Measurements from ENCODE around the gene GDE1.
"Not testable (repeated sequence)": the region's sequence is repeated elsewhere in the genome, so short reads cannot be mapped to it uniquely, and the experiment has no call there.

GDE1 gene

GRCh38 chr16:19559242-19559910, 37.5 kb upstream of the GDE1 start:
- DNase-seq (ENCODE audit: low read depth): peak; percentile 63

DNA sequence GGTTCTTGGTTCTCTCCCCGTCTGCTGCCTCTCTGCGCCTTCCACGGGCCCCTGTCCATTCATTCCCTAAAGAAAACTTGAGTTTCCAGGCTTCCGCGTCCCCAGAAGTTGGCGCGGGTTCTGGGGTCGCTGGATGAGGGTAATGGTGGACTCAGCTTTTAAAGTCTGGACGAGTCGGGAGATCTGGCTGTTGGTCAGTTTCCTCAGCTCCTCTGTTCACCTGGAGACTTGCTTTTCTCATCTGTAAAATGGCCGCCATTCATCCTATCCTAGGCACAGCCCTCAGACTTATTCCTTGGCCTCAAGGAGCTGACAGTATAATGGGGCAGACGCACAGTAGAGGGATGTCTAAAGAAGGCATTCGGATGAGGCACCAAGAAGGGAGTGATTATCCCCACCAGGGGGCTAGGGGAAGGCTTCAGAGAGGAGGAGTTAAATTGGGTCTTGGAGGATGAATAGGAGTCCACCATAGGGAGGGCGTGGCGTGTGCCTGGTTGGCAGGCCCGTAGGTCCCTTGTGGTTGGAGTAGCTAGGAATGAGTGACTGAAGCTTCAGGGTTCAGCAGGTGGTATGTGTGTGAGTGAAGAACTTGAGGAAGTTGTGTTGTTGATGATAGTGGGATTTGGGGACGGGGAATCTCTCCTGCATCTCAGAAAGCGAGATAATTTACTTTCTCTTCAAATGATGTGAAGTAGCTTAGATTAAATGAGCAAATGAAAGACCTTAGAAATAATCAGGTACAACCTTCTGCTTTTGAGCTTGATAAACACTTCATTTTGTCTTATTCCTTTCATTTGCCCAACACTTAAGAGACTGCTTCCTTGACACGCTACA, 34.3 kb upstream of the GDE1 start:
- DNase-seq (ENCODE audit: low read depth): peak; percentile 90
- TF ChIP-seq MYC (IDR thresholded peaks at IDR 0.05; ENCODE audit: low read depth, low read length): no peak
- TF ChIP-seq CTCF (IDR thresholded peaks at IDR 0.05; ENCODE audit: low read depth, low read length): no peak
- TF ChIP-seq MAX (IDR thresholded peaks at IDR 0.05; ENCODE audit: low read depth, low read length): no peak
- no peak for TF ChIP-seq POLR2A (IDR thresholded peaks at IDR 0.05; ENCODE audit: extremely low read depth, insufficient read length)
- peak overlapping the region; percentile 80 for H3K4me3 ChIP-seq (ENCODE audit: low read depth, low read length)

More at GRCh38 chr16:19559242-19559910, 37.5 kb upstream of the GDE1 start:
- no peak for TF ChIP-seq MAX (IDR thresholded peaks at IDR 0.05; ENCODE audit: low read depth, low read length)
- TF ChIP-seq CTCF (IDR thresholded peaks at IDR 0.05; ENCODE audit: low read depth, low read length): peak; percentile 44
- TF ChIP-seq MYC (IDR thresholded peaks at IDR 0.05; ENCODE audit: low read depth, low read length): no peak
- H3K4me3 ChIP-seq (ENCODE audit: low read depth, low read length): no peak overlapping the region

GRCh38 chr16:19555186-19555937, 33.5 kb upstream of the GDE1 start, which contains the start of gene VPS35L:
TSS of gene VPS35L (plus strand) at chr16:19555703. CDS start at chr16:19555730, 27 bp downstream.
- TF ChIP-seq POLR2A (IDR thresholded peaks at IDR 0.05; ENCODE audit: extremely low read depth, insufficient read length) (no peak), CTCF (IDR thresholded peaks at IDR 0.05; ENCODE audit: low read depth, low read length) (peak; percentile 42), MAX (IDR thresholded peaks at IDR 0.05; ENCODE audit: low read depth, low read length) (peak; percentile 72), MYC (IDR thresholded peaks at IDR 0.05; ENCODE audit: low read depth, low read length) (no peak)
- peak within 1 kb of the TSS; percentile 80 for H3K4me3 ChIP-seq (ENCODE audit: low read depth, low read length)

GRCh38 chr16:19549673-19550072, 27.8 kb upstream of the GDE1 start:
- TF ChIP-seq CTCF (IDR thresholded peaks at IDR 0.05; ENCODE audit: low read depth, low read length): no peak
- no peak for TF ChIP-seq MYC (IDR thresholded peaks at IDR 0.05; ENCODE audit: low read depth, low read length)
- no peak for TF ChIP-seq MAX (IDR thresholded peaks at IDR 0.05; ENCODE audit: low read depth, low read length)
- H3K4me3 ChIP-seq (ENCODE audit: low read depth, low read length): no peak overlapping the region
- DNase-seq (ENCODE audit: low read depth): no peak

More at GRCh38 chr16:19555186-19555937, 33.5 kb upstream of the GDE1 start, which contains the start of gene VPS35L:
- peak; percentile 97 for DNase-seq (ENCODE audit: low read depth)

DNA sequence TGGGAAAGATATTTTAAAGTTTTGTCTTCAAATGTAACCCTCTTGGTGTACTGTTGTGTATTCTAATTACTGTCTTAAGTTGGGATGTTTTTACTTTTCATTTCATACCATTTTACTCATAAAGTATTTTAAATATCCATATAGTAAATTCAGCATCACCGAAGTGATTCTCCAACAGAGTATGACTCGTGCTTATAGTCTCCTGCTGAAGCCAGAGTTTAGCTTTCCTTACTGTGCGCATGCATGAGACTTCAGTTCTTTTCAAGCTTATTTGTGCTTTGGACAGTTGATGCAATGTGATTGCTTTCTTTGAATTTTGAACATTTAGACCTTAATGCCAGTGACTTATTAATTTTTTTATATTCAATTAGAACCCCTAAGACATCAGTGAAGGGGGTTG, 26.2 kb upstream of the GDE1 start:
- H3K4me3 ChIP-seq (ENCODE audit: low read depth, low read length): no peak overlapping the region
- TF ChIP-seq POLR2A (IDR thresholded peaks at IDR 0.05; ENCODE audit: extremely low read depth, insufficient read length) (no peak), MYC (IDR thresholded peaks at IDR 0.05; ENCODE audit: low read depth, low read length) (no peak)
- no peak for DNase-seq (ENCODE audit: low read depth)

DNA sequence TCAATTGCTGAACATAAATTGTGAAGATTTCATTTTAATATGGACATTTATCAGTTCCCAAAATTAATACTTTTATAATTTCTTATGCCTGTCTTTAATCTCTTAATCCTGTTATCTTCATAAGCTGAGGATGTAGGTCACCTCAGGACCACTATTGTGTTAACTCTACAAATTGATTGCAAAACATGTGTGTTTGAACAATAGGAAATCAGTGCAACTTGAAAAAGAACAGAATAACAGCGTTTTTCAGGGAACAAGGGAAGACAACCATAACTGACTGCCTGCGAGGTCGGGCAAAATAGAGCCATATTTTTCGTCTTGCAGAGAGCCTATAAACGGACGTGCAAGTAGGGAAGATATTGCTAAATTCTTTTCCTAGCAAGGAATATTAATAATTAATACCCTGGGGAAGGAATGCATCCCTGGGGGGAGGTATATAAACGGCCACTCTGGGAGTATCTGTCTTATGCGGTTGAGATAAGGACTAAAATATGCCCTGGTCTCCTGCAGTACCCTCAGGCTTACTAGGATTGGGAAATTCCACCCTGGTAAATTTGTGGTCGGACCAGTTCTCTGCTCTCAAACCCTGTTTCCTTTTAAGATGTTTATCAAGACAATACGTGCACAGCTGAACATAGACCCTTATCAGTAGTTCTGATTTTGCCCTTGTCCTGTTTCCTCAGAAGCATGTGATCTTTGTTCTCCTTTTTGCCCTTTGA, 21.5 kb upstream of the GDE1 start:
- not testable (repeated sequence) for H3K4me3 ChIP-seq (ENCODE audit: low read depth, low read length); DNase-seq (ENCODE audit: low read depth)

All from NB4 (cell line).